Fibroblast of peridontal ligament (primary cell): Measurements from ENCODE around the gene NDRG3.
A peak's percentile ranks its signal among the peaks of the same experiment; 100 is the strongest.
"Not testable (repeated sequence)": the region's sequence is repeated elsewhere in the genome, so short reads cannot be mapped to it uniquely, and the experiment has no call there.

Experiments used
- DNase-seq: peaks from one replicate; pipeline ENCODE4 v3.0.0-alpha.2; 2010; ENCODE audit errors: extremely low read depth

NDRG3 gene

DNA sequence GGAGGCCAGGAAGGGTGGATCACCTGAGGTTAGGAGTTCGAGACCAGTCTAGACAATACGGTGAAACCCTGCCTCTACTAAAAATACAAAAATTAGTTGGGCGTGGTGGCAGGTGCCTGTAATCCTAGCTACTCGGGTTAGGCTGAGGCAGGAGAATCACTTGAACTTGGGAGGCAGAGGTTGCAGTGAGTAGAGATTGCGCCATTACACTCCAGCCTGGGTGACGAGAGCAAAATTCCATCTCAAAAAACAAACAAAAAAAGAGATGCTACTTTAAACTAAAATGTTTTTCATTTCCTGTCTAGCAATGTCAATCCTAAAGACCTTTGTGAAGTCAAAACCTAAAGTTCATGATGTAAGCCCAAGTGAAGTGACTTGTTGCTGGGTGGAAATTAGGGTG is 14.8 kb upstream of the NDRG3 start:
- DNase-seq = no peak

GRCh38 chr20:36758276-36758675 is 12.4 kb upstream of the NDRG3 start:
- no peak for DNase-seq

- no peak for DNase-seq
These were observed 10.6 kb upstream of the NDRG3 start for GRCh38 chr20:36756496-36756895.

DNA sequence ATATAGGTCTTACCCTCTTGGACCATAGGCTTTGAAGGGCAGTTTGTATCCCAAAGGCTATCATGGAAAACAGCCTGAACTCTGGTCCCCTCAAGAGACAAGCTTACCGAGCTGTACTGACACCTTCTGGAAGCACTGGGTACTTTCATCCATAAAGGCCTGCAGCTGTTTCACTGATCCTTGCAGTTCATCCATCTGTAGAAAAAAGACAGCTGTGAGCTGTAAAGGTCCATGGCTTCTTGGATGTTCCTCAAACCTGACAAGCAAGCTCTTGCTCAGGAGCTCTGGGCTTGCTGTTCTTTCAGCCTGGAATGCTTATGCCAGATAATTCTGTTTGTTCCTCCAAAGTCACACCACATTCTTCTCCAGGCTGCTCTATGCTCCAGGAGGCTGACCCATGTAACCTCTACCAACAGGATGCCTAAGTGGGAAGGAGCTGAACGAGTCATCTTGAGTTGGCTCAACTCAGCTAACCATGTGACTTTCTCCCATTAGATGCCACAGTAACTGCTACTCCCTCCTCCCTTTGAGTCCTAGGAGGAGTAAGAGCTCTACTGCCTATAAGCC is 8.8 kb upstream of the NDRG3 start:
- DNase-seq = peak; percentile 88

DNA sequence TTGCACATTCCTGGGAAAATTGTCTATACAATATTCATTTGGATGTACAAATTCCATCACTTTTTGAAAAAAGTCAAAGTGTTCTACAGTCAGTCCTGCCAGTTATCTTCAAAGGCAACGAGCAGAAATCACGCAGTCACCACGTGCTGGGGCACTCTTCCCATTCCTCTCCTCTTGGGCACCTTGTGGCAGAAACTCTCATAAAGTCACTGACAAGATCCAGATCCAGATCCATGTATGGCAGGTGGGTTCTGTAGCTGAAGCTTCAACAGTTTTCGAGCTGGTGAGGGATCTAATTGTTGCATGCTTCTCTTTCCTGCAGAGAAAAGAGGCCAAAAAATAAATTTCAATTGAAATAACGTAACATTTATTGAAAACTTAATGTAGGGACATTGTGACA is 6.7 kb upstream of the NDRG3 start:
- DNase-seq = no peak

DNA sequence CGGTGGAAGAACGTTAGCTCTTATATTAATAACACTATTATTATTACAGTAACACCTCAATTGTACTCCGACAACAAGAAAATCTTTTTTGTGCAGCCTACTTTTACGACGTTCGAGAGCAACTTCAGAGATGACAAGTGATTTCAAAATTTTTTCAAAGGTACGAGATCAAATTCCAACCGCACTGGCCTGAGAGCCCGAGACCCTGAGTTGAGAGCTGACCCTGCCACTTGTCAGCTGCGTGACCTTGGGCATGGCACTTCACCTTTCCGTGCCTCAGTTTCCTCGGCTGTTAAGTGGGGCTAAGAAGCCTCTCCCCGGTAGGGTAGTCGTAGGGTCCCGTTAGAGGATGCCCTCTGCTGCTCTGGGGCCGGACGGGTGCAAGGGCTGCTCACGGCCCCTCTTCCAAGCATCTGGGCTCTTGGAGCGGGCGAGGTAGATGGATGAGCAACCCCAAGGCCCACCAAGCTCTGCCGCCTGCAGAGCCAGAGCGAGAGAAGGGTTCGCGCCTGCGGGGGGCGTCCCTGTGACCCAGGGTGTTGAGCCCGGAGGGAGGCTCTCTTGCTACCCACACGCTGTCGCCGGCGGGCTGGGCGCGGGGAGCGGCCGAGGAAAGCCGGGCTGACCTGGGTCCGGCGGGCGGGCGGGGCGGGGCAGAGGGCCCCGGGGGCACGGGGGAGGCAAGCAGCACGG is 510 bp downstream of the NDRG3 start:
- DNase-seq = no peak

GRCh38 chr20:36744764-36745191 is 1.1 kb downstream of the NDRG3 start:
- peak; percentile 52 for DNase-seq

- no peak for DNase-seq
These were observed 1.6 kb downstream of the NDRG3 start for GRCh38 chr20:36744243-36744642.

GRCh38 chr20:36742558-36742957 is 3.3 kb downstream of the NDRG3 start:
- no peak for DNase-seq

DNA sequence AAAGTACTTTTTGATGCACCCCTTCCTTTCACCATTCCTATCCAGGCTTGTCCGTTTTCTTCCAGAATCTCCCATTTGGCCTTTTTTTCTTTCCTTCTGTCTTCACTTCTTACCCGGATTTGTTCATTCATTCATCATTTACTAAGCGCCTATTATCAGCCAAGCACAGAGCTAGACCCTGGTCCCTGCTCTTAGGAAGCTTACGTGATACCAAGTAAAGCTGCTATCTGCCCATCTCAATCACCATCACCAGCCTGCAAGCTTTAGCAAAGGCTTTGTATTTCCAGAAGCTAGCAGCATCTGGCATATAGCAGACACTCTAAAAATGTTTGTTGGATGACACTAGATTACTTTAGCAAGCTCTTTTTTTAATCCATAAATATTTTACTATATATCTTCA is 4.8 kb downstream of the NDRG3 start:
- DNase-seq = no peak

DNA sequence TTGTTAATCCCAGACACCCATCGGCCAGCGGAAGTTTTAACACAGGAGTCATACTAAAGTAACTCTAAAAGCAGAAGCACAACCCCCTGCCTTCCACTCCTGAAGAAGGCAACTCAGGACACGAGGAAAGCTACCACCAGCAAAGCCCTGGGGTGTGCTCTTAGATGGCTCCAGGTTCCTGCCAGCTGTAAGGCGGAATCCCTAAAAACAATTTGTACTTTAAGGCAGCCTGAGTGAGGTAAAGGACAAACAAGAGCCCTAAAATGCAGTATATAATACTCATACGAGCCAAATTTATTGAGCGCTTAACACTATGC is 8.7 kb downstream of the NDRG3 start:
- no peak for DNase-seq

DNA sequence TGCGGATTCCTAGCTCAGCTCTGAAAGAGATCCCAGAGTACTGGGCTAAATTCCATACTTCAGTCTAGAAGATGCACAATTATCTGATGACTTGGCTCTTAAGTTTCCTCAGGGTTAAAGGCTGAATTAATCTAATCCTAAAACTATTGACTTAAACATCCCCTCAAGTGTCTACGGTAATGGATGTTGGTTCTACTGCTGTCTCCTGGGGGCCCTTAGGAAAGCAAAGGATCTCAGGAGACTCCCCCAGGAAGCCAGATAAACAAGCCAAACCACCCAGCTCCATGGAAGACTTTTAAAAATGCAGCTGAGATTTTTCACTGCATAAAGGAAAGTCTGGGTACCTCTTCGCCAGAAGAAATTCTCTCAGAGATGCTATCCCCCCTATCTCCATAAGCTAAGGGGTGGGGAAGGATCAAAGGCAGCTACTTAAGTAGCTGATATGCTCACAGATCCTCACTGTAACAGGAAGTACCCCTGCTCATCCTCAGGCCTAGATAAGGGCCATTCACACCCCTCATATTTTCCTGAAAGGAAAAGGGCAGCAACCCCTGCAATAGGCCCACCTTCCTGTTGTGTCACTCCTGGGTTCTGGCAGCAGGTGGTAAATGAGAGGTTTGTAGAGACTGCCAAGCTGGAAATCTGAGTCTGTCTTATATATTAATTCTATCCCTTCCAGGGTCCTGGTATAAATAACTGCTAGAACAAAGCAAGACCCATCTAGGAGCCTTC is 9.3 kb downstream of the NDRG3 start:
- no peak for DNase-seq

GRCh38 chr20:36732456-36732855 is 13.4 kb downstream of the NDRG3 start:
- DNase-seq = no peak

DNA sequence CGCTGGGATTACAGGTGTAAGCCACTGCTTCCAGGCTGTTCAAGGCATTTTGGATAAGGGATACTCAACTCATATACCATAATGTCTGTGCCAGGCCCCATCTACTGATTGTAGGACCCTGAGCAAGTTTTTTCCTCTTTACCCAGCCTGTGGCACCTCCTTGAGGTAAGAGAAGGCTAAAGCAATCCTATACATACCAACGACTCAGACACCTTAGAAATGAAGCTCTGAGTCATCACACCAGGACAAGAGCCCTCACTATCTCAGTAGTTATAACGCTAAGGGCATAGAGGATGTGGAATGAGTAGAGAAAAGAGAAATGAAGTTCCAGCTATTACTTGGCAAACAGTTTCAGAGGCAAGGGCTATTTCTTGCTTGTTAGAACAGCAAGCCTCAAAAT is 16.9 kb downstream of the NDRG3 start:
- no peak for DNase-seq

- DNase-seq = no peak
These were observed 19.7 kb downstream of the NDRG3 start for GRCh38 chr20:36726168-36726567.

DNA sequence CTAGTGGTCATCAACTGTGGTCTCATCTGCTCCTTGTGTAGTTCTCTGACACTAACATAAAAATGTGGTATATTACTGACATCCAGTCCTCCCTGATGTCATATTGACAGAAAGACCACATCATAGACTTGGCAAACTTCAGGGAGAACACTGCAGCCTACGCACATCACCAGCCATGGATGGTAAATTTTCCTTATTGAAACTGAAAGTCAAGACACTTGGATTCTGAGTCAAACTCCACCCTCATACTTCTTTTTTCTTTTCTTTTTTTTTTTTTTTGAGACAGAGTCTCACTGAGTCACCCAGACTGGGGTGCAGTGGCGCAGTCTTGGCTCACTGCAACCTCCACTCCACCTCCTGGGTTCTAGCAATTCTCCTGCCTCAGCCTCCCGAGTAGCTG is 25.4 kb downstream of the NDRG3 start:
- peak; percentile 60 for DNase-seq

- peak; percentile 5 for DNase-seq
These were observed 28.2 kb downstream of the NDRG3 start for GRCh38 chr20:36717657-36718056.

GRCh38 chr20:36717021-36717420 is 28.9 kb downstream of the NDRG3 start:
- no peak for DNase-seq

DNA sequence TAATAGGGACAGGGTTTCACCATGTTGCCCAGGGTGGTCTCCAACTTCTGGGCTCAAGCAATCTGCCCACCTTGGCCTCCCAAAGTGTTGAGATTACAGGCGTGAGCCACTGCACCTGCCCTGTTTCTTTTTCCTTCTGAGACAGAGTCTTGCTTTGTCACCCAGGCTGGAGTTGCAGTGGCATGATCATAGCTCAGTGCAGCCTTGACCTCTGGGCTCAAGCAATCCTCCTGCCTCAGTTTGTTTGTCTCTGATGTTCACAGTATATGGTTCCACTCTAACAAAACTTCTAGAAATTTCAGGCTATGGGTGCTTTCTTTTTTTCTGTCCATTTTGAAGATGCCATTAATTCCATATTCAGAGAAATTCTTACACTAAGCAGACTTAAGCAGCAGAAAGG is 33.1 kb downstream of the NDRG3 start:
- DNase-seq = no peak

GRCh38 chr20:36709126-36709525 is 36.8 kb downstream of the NDRG3 start:
- DNase-seq = no peak

- no peak for DNase-seq
These were observed 42.4 kb downstream of the NDRG3 start for GRCh38 chr20:36703530-36703929.

DNA sequence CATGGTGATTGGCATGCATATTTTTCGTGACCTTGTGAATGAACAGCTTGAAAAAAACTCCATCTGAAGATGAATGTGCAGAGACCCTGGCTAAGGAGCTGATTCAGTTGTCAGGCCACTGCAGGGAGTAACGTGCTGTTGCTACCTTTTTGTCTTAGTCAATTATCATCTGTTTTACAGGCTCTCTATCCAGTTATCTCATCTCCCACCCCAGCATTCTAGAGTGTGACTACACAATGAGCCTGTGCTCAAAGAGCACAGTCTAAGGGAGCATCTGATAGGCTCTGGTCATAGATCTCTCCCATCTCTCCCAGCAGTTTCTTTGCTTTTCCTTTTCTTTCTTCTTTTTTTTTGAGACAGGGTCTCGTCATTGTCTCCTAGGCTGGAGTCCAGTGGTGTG is 45.5 kb downstream of the NDRG3 start:
- no peak for DNase-seq

DNA sequence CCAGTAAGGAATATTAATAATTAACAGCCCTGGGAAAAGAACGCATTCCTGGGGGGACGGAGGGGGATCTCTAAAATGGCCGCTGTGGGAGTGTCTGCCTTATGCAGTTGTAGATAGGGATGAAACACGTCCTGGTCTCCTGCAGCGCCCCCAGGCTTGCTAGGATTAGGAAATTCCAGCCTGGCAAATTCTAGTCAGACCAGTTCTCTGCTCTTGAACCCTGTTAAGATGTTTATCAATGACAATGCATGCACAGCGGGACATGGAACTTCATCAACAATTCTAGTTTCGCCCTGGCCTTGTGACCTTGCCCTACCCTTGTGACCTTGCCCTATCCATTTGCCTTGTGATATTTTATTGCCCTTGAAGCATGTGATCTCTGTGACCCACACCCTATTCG is 50.4 kb downstream of the NDRG3 start:
- DNase-seq = not testable (repeated sequence)
